ENCODE data around the gene UHMK1.

The UHMK1 gene

GRCh38 chr1:162471290-162471853 is 26.2 kb upstream of the UHMK1 start:
- FAIRE-seq (peak; percentile 35), DNase-seq (ENCODE audit: insufficient read length, low spot score) (no peak)
- no peak for TF ChIP-seq CTCF (IDR thresholded peaks at IDR 0.05; ENCODE audit: insufficient read depth, missing control alignments)

GRCh38 chr1:162475089-162475488 is 22.5 kb upstream of the UHMK1 start:
- FAIRE-seq (no peak), DNase-seq (ENCODE audit: insufficient read length, low spot score) (no peak)
- TF ChIP-seq CTCF (IDR thresholded peaks at IDR 0.05; ENCODE audit: insufficient read depth, missing control alignments) = no peak

- FAIRE-seq = no peak
- TF ChIP-seq CTCF (IDR thresholded peaks at IDR 0.05; ENCODE audit: insufficient read depth, missing control alignments) = no peak
Observed at GRCh38 chr1:162475539-162476185, 22.0 kb upstream of the UHMK1 start.

GRCh38 chr1:162476620-162477019 is 21.0 kb upstream of the UHMK1 start:
- TF ChIP-seq CTCF (IDR thresholded peaks at IDR 0.05; ENCODE audit: insufficient read depth, missing control alignments) = no peak
- FAIRE-seq (no peak), DNase-seq (ENCODE audit: insufficient read length, low spot score) (no peak)

More at GRCh38 chr1:162475539-162476185, 22.0 kb upstream of the UHMK1 start:
- no peak for DNase-seq (ENCODE audit: insufficient read length, low spot score)

- no peak for DNase-seq (ENCODE audit: insufficient read length, low spot score)
- no peak for TF ChIP-seq CTCF (IDR thresholded peaks at IDR 0.05; ENCODE audit: insufficient read depth, missing control alignments)
- peak; percentile 48 for FAIRE-seq
Observed at GRCh38 chr1:162485236-162485635, 12.4 kb upstream of the UHMK1 start.

GRCh38 chr1:162487241-162487640 is 10.4 kb upstream of the UHMK1 start:
- no peak for DNase-seq (ENCODE audit: insufficient read length, low spot score)

More at GRCh38 chr1:162487241-162487640, 10.4 kb upstream of the UHMK1 start:
- no peak for FAIRE-seq
- TF ChIP-seq CTCF (IDR thresholded peaks at IDR 0.05; ENCODE audit: insufficient read depth, missing control alignments) = no peak
